Measurements from ENCODE around the gene CDC37L1. TPM values are rescaled to one million over a fixed set of nuclear protein-coding genes. Genes with fewer than 3 reads are reported as not detected.
"Not testable (repeated sequence)": the region's sequence is repeated elsewhere in the genome, so short reads cannot be mapped to it uniquely, and the experiment has no call there.

CDC37L1 gene
- total and polyA plus RNA-seq, 3 donors from 2014 or later = 18.2 to 31.2 (median 31.2) TPM

DNA sequence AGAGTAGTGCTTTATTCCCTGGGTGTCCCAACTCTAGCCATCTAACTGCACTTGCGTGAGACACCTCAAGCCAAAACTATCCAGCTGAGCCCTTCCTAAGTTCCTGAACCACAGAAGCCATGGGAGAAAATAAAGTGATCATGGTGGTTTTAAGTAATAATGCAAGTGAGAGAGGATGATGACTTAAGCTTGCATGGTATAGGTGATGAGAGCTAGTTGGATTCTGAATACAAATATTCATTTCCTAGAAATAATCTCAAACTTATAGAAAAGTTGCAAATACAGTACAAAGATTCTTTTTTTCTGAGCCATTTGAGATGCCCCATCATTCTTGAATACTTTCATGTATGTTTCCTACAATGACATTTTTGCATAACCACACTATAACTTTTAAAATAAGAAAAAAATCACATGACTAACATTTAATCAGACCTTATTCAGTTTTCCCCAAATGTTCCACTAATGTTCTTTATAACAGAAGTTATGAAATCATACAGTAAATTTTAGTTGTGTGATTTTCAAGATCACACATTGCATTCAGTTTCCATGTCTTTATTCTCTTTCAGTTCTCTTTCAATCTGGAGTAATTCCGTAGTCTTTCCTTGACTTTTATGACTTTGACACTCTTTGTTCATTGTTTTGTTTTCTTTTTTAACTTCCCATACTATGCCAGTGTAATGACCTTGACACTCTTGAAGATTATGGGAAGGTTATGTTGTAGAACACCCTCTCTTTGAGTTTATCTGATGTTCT, 67.1 kb downstream of the CDC37L1 start:
- WGBS, 2 donors = 75 to 81% methylated on average over 2 of the region's 2 CpGs
- TF ChIP-seq CTCF (IDR thresholded peaks at IDR 0.05) (no peak), POLR2A (IDR thresholded peaks at IDR 0.05) (no peak)
- intact Hi-C loops (cut with DNase I; ENCODE audit: low total_unique reads) = no loop called here

GRCh38 chr9:4748612-4749011, 69.2 kb downstream of the CDC37L1 start:
- Histone ChIP-seq H3K36me3 (ENCODE audit: low read depth, missing control alignments) (no peaks in the 10 kb centered on the region), H3K9me3 (no peaks in the 10 kb centered on the region), H3K27ac (no peak overlapping the region), H3K4me3 (no peak overlapping the region), H3K27me3 (no peaks in the 10 kb centered on the region), H3K4me1 (no peaks in the 10 kb centered on the region)
- no peak for TF ChIP-seq POLR2A (IDR thresholded peaks at IDR 0.05)
- TF ChIP-seq CTCF (IDR thresholded peaks at IDR 0.05) = no peak
- WGBS, 2 donors = 94 to 97% methylated on average over 5 of the region's 5 CpGs
- intact Hi-C loops (cut with DNase I; ENCODE audit: low total_unique reads) = no loop called here
- DNase-seq = no peak

More for the DNA sequence above, 67.1 kb downstream of the CDC37L1 start:
- H3K4me1 ChIP-seq = no peaks in the 10 kb centered on the region
- H3K36me3 ChIP-seq (ENCODE audit: low read depth, missing control alignments) = no peaks in the 10 kb centered on the region
- no peak overlapping the region for H3K4me3 ChIP-seq
- no peaks in the 10 kb centered on the region for H3K27me3 ChIP-seq
- no peaks in the 10 kb centered on the region for H3K9me3 ChIP-seq
- no peak overlapping the region for H3K27ac ChIP-seq
- no peak for DNase-seq

DNA sequence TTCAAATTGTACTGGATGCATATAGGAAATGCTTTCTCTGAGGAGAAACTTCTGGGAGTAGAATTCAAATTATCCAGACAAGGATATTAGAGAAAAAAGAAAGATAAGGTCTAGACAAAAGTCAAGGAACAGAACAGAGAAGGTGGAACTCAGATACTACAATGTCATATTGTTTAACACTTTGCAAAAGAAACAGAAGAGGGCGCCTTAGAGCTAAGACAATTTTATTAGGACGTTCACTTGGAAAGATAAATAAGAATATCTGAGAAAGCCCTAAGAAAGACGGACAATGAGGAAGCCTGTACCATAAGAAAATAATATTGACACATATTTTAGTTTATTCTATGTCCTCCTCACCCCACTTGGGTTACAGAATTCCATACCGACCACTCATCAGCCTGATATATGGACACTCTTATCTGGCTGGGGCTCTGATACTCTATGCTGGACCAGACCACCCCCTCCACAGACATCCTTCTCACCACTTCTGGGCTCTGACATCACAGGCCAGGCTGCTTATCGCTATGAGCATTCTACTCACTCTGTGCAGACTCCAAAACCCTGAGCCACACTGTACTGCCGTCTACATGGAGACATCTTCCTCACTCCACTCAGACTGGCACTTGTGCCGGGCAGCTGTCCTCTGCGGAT, 70.8 kb downstream of the CDC37L1 start:
- TF ChIP-seq CTCF (IDR thresholded peaks at IDR 0.05) = peak in 2 of 3 experiments; percentile 36 to 53
- TF ChIP-seq POLR2A (IDR thresholded peaks at IDR 0.05) = no peak
- intact Hi-C loops (cut with DNase I; ENCODE audit: low total_unique reads) = no loop called here
- Histone ChIP-seq H3K27me3 (no peaks in the 10 kb centered on the region), H3K4me1 (no peaks in the 10 kb centered on the region), H3K36me3 (ENCODE audit: low read depth, missing control alignments) (no peaks in the 10 kb centered on the region), H3K27ac (no peak overlapping the region), H3K4me3 (no peak overlapping the region), H3K9me3 (no peaks in the 10 kb centered on the region)
- WGBS, 2 donors = 41% methylated on average over 8 of the region's 8 CpGs
- no peak for DNase-seq

- H3K4me1 ChIP-seq; H3K4me3 ChIP-seq; H3K9me3 ChIP-seq; intact Hi-C loops (cut with DNase I; ENCODE audit: low total_unique reads); H3K27me3 ChIP-seq; DNase-seq; H3K27ac ChIP-seq; H3K36me3 ChIP-seq (ENCODE audit: low read depth, missing control alignments): not testable (repeated sequence)
Measured at GRCh38 chr9:4754530-4754929, 75.2 kb downstream of the CDC37L1 start.

DNA sequence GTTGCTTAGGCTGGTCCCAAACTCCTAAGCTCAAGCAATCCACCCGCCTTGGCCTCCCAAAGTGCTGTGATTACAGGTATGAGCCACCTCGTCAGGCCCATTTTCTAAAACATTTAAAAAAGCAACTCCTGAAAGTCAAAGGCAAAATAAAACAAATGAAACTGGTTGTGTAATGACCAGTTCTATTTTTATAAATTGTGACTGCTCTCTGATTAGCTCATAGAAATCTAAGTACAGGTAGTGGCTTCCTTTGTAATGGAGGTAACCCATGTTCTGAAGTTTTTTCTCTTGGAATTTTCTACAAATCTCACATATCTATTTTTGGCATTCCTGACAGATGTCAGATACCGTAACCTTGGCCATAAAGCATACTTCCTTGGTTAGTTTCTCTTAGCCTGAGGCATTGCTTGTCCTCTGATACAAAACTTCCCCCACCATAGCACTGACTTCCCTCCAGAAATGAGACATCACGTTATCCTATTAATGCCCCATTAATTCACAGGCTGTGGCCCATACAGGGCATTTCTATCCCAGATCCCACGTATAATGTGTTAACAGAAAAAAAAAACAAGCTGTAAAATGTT, 75.7 kb downstream of the CDC37L1 start:
- H3K27me3 ChIP-seq = no peaks in the 10 kb centered on the region
- no peaks in the 10 kb centered on the region for H3K9me3 ChIP-seq
- TF ChIP-seq CTCF (IDR thresholded peaks at IDR 0.05) = no peak
- TF ChIP-seq POLR2A (IDR thresholded peaks at IDR 0.05) = no peak
- H3K4me3 ChIP-seq = no peak overlapping the region
- no peaks in the 10 kb centered on the region for H3K4me1 ChIP-seq
- intact Hi-C loops (cut with DNase I; ENCODE audit: low total_unique reads) = no loop called here
- H3K36me3 ChIP-seq (ENCODE audit: low read depth, missing control alignments) = no peaks in the 10 kb centered on the region
- WGBS, 2 donors = 68 to 69% methylated on average over 5 of the region's 5 CpGs
- DNase-seq = no peak
- no peak overlapping the region for H3K27ac ChIP-seq

All from testis (tissue), 3 donors.